Hepatocyte (in vitro differentiated cells): ENCODE data around the gene PEX7. TPM values are rescaled to one million over a fixed set of nuclear protein-coding genes. Genes with fewer than 3 reads are reported as not detected.

Experiments used
- DNase-seq: peaks from one replicate; pipeline ENCODE4 v3.0.0-alpha.2; 2016; ENCODE audit warnings: low spot score
- H2AFZ ChIP-seq: fragments of 200-600 bp; sonication (generic); 2 replicates; pipeline ENCODE4 v1.6.0; 2016; ENCODE audit warnings: antibody characterized with exemption, mild to moderate bottlenecking
- H3K27ac ChIP-seq: fragments of 200-600 bp; sonication (generic); 2 replicates; pipeline ENCODE4 v1.5.1; 2016; ENCODE audit warnings: mild to moderate bottlenecking
- H3K27me3 ChIP-seq: fragments of 200-600 bp; sonication (generic); 2 replicates; pipeline ENCODE4 v1.6.1; 2016
- H3K36me3 ChIP-seq: fragments of 200-600 bp; sonication (generic); replicated peaks from 2 replicates; pipeline ENCODE4 v1.5.1; 2016; ENCODE audit warnings: low read depth; ENCODE audit not compliant: insufficient read depth
- H3K4me1 ChIP-seq: fragments of 200-600 bp; sonication (generic); 2 replicates; pipeline ENCODE4 v1.5.1; 2016; ENCODE audit warnings: mild to moderate bottlenecking, moderate library complexity; ENCODE audit not compliant: insufficient read depth
- H3K4me2 ChIP-seq: fragments of 200-600 bp; sonication (generic); 2 replicates; pipeline ENCODE4 v1.6.0; 2016
- H3K4me3 ChIP-seq: fragments of 200-600 bp; sonication (generic); 2 replicates; pipeline ENCODE4 v1.5.1; 2016; ENCODE audit warnings: mild to moderate bottlenecking
- H3K79me2 ChIP-seq: fragments of 200-600 bp; sonication (generic); 2 replicates; pipeline ENCODE4 v1.6.0; 2017; ENCODE audit warnings: mild to moderate bottlenecking
- H3K9me2 ChIP-seq: fragments of 200-600 bp; sonication (generic); replicated peaks from 2 replicates; pipeline ENCODE4 v1.6.0; 2017; ENCODE audit warnings: mild to moderate bottlenecking; ENCODE audit not compliant: insufficient read depth
- H3K9me3 ChIP-seq: fragments of 200-600 bp; sonication (generic); 2 replicates; pipeline ENCODE4 v1.5.1; 2016; ENCODE audit warnings: low read depth, mild to moderate bottlenecking
- H4K20me1 ChIP-seq: fragments of 200-600 bp; sonication (generic); 2 replicates; pipeline ENCODE4 v1.6.0; 2016; ENCODE audit warnings: mild to moderate bottlenecking; ENCODE audit not compliant: insufficient read depth, poor library complexity, severe bottlenecking
- EZH2 ChIP-seq: fragments of 200-600 bp; sonication (generic); IDR thresholded peaks from 2 replicates; pipeline ENCODE4 v1.6.1; 2016; ENCODE audit warnings: antibody characterized with exemption, mild to moderate bottlenecking, borderline replicate concordance
- EZH2phosphoT487 ChIP-seq: fragments of 200-600 bp; sonication (generic); IDR thresholded peaks from one replicate; pipeline ENCODE4 v1.6.1; 2018; ENCODE audit warnings: antibody characterized with exemption, mild to moderate bottlenecking, low read depth, moderate library complexity; ENCODE audit not compliant: unreplicated experiment, severe bottlenecking
- WGBS: methylation state at CpG from one replicate; pipeline ENCODE4 v1.1.6; 2016; ENCODE audit warnings: low lambda C conversion rate; ENCODE audit errors: missing lambda C conversion rate; 5-methylcytosine and 5-hydroxymethylcytosine counted together
- polyA plus RNA-seq: library from polyadenylated mRNA; unstranded; fragments of >200 nt; fragmentation: Nextera tagmentation; extraction: Ambion mirVana; gene quantifications from 2 replicates; pipeline ENCODE4 v1.2.1, GENCODE V29; 2016
- total RNA-seq: library from RNA; depleted of rRNA; stranded (reverse); fragments of >200 nt; gene quantifications from 2 replicates; pipeline ENCODE4 v1.2.3, GENCODE V29; 2014
- TF ChIP-seq, protein P1 (sequence below): fragments of 200-600 bp; sonication (generic); IDR thresholded peaks from 2 replicates; pipeline ENCODE4 v1.5.1; 2016; ENCODE audit warnings: antibody characterized with exemption, mild to moderate bottlenecking; ENCODE audit not compliant: poor library complexity

PEX7 gene
- total and polyA plus RNA-seq, 2 experiments from 2014 or later: 9.6 to 15.6 TPM

DNA sequence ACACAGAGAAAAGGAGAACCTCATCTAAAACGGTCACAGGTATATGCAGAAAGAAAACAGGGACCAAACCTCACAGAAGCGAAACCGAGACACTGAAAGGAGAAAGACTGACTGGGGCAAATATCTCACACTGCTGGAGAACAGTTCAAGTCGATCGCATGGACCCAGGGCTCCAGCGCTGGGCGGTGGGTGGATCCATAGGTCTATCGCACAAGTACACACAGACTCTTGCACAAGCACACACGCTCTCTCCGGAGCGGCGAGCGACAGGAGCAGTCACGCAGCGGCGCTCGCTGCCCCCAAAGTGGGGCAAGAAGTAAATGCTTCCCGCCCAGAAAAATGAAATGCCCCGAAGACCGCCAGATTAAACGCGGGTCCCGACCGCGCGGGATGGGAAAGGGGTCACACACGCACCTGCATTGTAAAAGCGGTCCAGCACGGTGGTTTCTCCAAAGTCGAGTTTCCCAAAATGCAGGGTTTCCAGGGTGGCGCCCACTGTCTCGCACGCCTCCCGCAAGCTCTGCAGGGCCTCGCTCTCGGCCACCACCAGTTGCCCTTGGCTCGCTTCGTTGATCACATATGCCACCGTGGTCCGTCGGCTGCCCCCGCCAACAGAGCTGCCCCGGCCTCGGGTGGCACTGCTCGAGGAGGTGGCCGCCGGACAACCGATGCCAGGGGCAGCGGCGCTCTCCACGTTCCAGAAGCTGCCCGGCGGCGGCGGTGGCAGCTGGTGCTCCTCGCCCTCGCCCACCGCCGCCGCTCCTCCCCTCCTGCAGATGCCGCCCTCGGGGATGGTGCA is 30.9 kb upstream of the PEX7 start:
- H3K4me1 ChIP-seq: peaks cover 6% of the 10 kb centered on the region
- no peaks in the 10 kb centered on the region for H3K27me3 ChIP-seq
- peak; percentile 71 for DNase-seq
- H3K9me3 ChIP-seq: no peaks in the 10 kb centered on the region
- peaks cover 5% of the 10 kb centered on the region for H3K79me2 ChIP-seq
- WGBS: 3% methylated on average over 62 of the region's 62 CpGs
- no peak overlapping the region for H3K27ac ChIP-seq
- peak overlapping the region; percentile 69 for H3K4me3 ChIP-seq
- peak overlapping the region; percentile 93 for H3K4me2 ChIP-seq
- TF ChIP-seq EZH2phosphoT487 (no peak), EZH2 (no peak)
- TF ChIP-seq, protein P1, sequence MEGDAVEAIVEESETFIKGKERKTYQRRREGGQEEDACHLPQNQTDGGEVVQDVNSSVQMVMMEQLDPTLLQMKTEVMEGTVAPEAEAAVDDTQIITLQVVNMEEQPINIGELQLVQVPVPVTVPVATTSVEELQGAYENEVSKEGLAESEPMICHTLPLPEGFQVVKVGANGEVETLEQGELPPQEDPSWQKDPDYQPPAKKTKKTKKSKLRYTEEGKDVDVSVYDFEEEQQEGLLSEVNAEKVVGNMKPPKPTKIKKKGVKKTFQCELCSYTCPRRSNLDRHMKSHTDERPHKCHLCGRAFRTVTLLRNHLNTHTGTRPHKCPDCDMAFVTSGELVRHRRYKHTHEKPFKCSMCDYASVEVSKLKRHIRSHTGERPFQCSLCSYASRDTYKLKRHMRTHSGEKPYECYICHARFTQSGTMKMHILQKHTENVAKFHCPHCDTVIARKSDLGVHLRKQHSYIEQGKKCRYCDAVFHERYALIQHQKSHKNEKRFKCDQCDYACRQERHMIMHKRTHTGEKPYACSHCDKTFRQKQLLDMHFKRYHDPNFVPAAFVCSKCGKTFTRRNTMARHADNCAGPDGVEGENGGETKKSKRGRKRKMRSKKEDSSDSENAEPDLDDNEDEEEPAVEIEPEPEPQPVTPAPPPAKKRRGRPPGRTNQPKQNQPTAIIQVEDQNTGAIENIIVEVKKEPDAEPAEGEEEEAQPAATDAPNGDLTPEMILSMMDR: no peak
- H2AFZ ChIP-seq: peak overlapping the region; percentile 82
- no peaks in the 10 kb centered on the region for H4K20me1 ChIP-seq
- no peaks in the 10 kb centered on the region for H3K9me2 ChIP-seq
- no peaks in the 10 kb centered on the region for H3K36me3 ChIP-seq

DNA sequence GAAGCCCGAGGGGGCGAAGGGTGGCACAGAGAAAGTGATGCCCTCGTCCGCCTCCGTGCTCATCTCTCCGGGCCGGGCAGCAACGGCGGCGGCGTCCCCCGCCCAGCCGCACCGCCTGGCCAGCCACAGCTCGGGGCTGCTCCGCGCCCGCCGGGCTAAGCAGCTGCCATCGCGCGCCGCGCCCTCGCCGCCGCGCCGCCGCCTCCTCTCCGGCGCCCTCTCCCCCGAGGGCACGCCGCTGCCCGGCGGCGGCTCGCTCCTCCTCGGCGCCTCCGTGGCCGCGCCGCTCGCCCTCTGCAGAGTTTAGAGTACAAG is 30.3 kb upstream of the PEX7 start:
- H4K20me1 ChIP-seq: no peaks in the 10 kb centered on the region
- peaks cover 5% of the 10 kb centered on the region for H3K79me2 ChIP-seq
- H3K9me3 ChIP-seq: no peaks in the 10 kb centered on the region
- H3K4me1 ChIP-seq: peaks cover 6% of the 10 kb centered on the region
- no peak for TF ChIP-seq EZH2phosphoT487
- TF ChIP-seq, protein P1: no peak
- TF ChIP-seq EZH2: no peak
- no peaks in the 10 kb centered on the region for H3K9me2 ChIP-seq
- peak overlapping the region; percentile 82 for H2AFZ ChIP-seq
- WGBS: 1% methylated on average over 30 of the region's 46 CpGs
- peak overlapping the region; percentile 93 for H3K4me2 ChIP-seq
- H3K27ac ChIP-seq: no peak overlapping the region
- H3K4me3 ChIP-seq: peak overlapping the region; percentile 69
- no peaks in the 10 kb centered on the region for H3K27me3 ChIP-seq
- no peaks in the 10 kb centered on the region for H3K36me3 ChIP-seq
- no peak for DNase-seq

DNA sequence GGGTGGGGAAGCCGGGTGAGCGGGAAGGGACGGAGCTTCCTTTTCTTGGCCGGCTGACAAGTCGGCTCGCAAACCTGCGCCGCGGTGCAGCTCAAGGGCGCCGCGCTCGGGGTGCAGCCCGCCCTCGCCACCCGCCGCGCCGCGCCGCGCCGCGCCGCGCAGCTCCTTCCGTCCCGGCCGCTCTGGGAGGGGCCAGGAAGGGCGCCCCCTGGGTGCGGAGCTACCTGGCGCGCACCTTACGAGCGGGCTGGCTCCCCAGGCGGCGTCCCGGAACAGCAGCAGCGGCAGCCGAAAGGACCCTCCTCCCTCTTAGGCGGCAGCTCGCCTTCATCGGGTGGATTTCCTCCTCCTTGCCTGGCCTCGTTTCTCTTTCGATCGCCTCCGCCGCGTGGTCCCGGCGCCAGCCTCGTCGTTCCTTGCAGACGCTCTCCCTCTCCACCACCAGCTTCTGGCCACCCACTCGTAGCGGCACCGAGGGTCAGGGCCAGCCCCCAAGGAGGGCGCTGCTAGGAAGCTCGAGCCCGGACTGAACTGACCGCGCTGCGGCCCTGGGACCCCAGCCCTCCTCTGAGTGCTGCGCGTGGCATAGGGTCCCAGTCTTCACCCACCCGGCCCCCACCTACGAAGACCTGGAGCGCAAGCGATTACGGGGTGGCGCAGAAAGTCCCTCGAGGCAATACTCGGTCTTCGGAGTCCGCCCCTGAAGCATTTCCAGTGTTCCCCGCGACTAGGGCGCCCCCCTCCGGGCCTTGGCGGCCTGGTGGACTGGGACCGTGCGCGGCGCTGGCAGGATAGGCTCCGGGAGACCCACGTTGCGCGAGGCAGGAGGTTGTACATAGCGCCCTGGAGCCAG is 29.8 kb upstream of the PEX7 start, which contains the start of gene MAP3K5:
Gene MAP3K5, minus strand, starts transcription at position 68 of the 853 bp plus-strand sequence. CDS start 320 bp downstream, outside the sequence.
- Histone ChIP-seq H3K9me2 (no peaks in the 10 kb centered on the region), H2AFZ (peak within 1 kb of the TSS; percentile 99), H3K4me2 (peak within 1 kb of the TSS; percentile 93), H3K9me3 (no peaks in the 10 kb centered on the region), H3K4me3 (peak within 1 kb of the TSS; percentile 69), H3K36me3 (no peaks in the 10 kb centered on the region), H3K4me1 (peaks cover 6% of the 10 kb centered on the region), H3K27ac (peak within 1 kb of the TSS; percentile 87), H3K27me3 (no peaks in the 10 kb centered on the region), H4K20me1 (no peaks in the 10 kb centered on the region), H3K79me2 (peaks cover 5% of the 10 kb centered on the region)
- TF ChIP-seq, protein P1: peak; percentile 91
- no peak for TF ChIP-seq EZH2phosphoT487
- 1% methylated on average over 72 of the region's 89 CpGs for WGBS
- peak; percentile 93 for DNase-seq
